IMR-90 (cell line): ENCODE measurements around the gene SEC23IP.

Experiments
- CHD1 ChIP-seq: IDR thresholded peaks from 2 replicates; pipeline ENCODE4 v1.6.1; 2012; ENCODE audit warnings: low read depth, low read length, improper control_type of control experiment
- POLR2A ChIP-seq: IDR thresholded peaks from 2 replicates; pipeline ENCODE4 v1.6.1; 2012; ENCODE audit warnings: mild to moderate bottlenecking, low read depth, low read length
- RCOR1 ChIP-seq: IDR thresholded peaks from 2 replicates; pipeline ENCODE4 v1.6.1; 2012; ENCODE audit warnings: mild to moderate bottlenecking, low read length, improper control_type of control experiment; ENCODE audit not compliant: insufficient replicate concordance
- SMC3 ChIP-seq: fragments of 150-350 bp; IDR thresholded peaks from 2 replicates; pipeline ENCODE4 v1.6.1; 2016; ENCODE audit warnings: low read depth, mild to moderate bottlenecking, antibody characterized with exemption, low read length, moderate library complexity
- TF ChIP-seq, protein P1 (sequence below): conservative IDR thresholded peaks from 2 replicates; pipeline ENCODE4 v1.5.1; 2012; ENCODE audit warnings: mild to moderate bottlenecking, low read depth, low read length, improper control_type of control experiment
- TF ChIP-seq, protein P2 (sequence below): fragments of 150-350 bp; IDR thresholded peaks from 2 replicates; pipeline ENCODE4 v1.6.1; 2017; ENCODE audit warnings: mild to moderate bottlenecking, antibody characterized with exemption, low read length, low read depth

DNA sequence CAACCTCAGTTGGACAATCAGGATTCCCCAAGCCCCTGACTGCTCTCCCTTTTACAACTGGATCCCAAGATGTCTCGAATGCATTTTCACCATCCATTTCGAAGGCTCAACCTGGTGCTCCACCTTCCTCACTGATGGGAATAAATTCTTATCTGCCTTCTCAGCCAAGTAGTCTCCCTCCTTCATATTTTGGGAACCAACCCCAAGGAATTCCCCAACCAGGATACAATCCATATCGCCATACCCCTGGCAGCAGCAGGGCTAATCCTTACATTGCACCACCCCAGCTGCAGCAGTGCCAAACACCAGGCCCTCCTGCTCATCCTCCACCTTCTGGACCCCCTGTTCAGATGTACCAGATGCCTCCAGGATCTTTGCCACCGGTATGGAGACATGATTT lies 6.0 kb downstream of the SEC23IP start:
- no peak for TF ChIP-seq POLR2A
- TF ChIP-seq, protein P1, sequence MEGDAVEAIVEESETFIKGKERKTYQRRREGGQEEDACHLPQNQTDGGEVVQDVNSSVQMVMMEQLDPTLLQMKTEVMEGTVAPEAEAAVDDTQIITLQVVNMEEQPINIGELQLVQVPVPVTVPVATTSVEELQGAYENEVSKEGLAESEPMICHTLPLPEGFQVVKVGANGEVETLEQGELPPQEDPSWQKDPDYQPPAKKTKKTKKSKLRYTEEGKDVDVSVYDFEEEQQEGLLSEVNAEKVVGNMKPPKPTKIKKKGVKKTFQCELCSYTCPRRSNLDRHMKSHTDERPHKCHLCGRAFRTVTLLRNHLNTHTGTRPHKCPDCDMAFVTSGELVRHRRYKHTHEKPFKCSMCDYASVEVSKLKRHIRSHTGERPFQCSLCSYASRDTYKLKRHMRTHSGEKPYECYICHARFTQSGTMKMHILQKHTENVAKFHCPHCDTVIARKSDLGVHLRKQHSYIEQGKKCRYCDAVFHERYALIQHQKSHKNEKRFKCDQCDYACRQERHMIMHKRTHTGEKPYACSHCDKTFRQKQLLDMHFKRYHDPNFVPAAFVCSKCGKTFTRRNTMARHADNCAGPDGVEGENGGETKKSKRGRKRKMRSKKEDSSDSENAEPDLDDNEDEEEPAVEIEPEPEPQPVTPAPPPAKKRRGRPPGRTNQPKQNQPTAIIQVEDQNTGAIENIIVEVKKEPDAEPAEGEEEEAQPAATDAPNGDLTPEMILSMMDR, result no peak
- TF ChIP-seq CHD1, result no peak
- TF ChIP-seq, protein P2, sequence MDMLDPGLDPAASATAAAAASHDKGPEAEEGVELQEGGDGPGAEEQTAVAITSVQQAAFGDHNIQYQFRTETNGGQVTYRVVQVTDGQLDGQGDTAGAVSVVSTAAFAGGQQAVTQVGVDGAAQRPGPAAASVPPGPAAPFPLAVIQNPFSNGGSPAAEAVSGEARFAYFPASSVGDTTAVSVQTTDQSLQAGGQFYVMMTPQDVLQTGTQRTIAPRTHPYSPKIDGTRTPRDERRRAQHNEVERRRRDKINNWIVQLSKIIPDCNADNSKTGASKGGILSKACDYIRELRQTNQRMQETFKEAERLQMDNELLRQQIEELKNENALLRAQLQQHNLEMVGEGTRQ, result no peak
- TF ChIP-seq RCOR1, result no peak
- no peak for TF ChIP-seq SMC3
